Kidney (tissue), 14 donors: ENCODE data around the gene PTPRM. TPM values are rescaled to one million over a fixed set of nuclear protein-coding genes. Genes with fewer than 3 reads are reported as not detected.

Experiments
- DNase-seq, 5 donors: peaks; one replicate each; pipeline ENCODE4 v3.0.0-alpha.2; 2013 to 2020
- FAIRE-seq: peaks from 2 replicates; lab custom pipeline; 2012; peaks lifted over from hg19 to GRCh38; lab: Jason Lieb, UNC
- H3K27ac ChIP-seq, 2 donors: one replicate each; pipeline ENCODE4 v1.7.0; 2013; ENCODE audit warnings: low read depth in 2 of 2, low read length in 2 of 2, inconsistent platforms in 1 of 2
- H3K27me3 ChIP-seq: one replicate; pipeline ENCODE4 v1.7.1; 2013; ENCODE audit warnings: low read length, inconsistent platforms; ENCODE audit not compliant: control insufficient read depth, insufficient read depth
- H3K36me3 ChIP-seq, 3 donors: one replicate each; pipeline versions ENCODE4 v1.7.0 to v1.7.1; 2013; ENCODE audit warnings: low read length in 3 of 3, control low read depth in 1 of 3, inconsistent platforms in 1 of 3; ENCODE audit not compliant: insufficient read depth in 3 of 3, control insufficient read depth in 2 of 3
- H3K4me1 ChIP-seq, 3 donors: one replicate each; pipeline versions ENCODE4 v1.7.0 to v1.7.1; 2013; ENCODE audit warnings: low read length in 3 of 3, inconsistent platforms in 1 of 3, low read depth in 1 of 3; ENCODE audit not compliant: control insufficient read depth in 2 of 3, insufficient read depth in 2 of 3
- H3K4me3 ChIP-seq, 3 donors: one replicate each; pipeline versions ENCODE4 v1.7.0 to v1.8.1; 2013; ENCODE audit warnings: low read length in 3 of 3, control low read depth in 1 of 3, inconsistent platforms in 1 of 3
- H3K9ac ChIP-seq, 3 donors: one replicate each; pipeline versions ENCODE4 v1.7.0 to v1.7.1; 2013; ENCODE audit warnings: low read length in 3 of 3, control low read depth in 1 of 3, inconsistent platforms in 1 of 3
- H3K9me3 ChIP-seq, 3 donors: one replicate each; pipeline versions ENCODE4 v1.7.0 to v1.7.1; 2013; ENCODE audit warnings: low read length in 3 of 3, control low read depth in 1 of 3, inconsistent platforms in 1 of 3; ENCODE audit not compliant: control insufficient read depth in 2 of 3, insufficient read depth in 1 of 3
- CTCF ChIP-seq: IDR thresholded peaks from 3 replicates; pipeline ENCODE4 v1.5.1; 2012; ENCODE audit warnings: mild to moderate bottlenecking, moderate library complexity, borderline replicate concordance; ENCODE audit not compliant: insufficient read depth; ENCODE audit errors: extremely low read depth
- intact Hi-C: fragments of 100-400 bp; cut with DNase I; formaldehyde crosslinking; loops from one replicate; pipeline ENCODE4 v1.11.1; 2022
- polyA plus RNA-seq: library from polyadenylated mRNA; stranded (reverse); fragments of 350-450 nt; fragmentation: Illumina TruSeq; extraction: RNeasy Lipid Tissue Mini Kit (QIAGEN cat#74804); gene quantifications from one replicate; pipeline ENCODE4 v1.2.3, GENCODE V29; 2014; ENCODE audit warnings: low read depth, low replicate concordance; ENCODE audit not compliant: insufficient read depth
- total RNA-seq: library from RNA; stranded (reverse); fragmentation: NEBNext Ultra II Directional; extraction: Animal tissue kit (Norgen Biotek cat#: 25700); gene quantifications from one replicate; pipeline ENCODE4 v1.2.1, GENCODE V29; 2021
- donor health status: control.
- donor health status: control.
- donor health status: control.
- donor health status: control.
- donor health status: control.
- donor health status: DM: yes; HTN: yes; CAD: no.
- donor health status: Normal renal cell carcinoma (clear cell type).

Gene PTPRM
- total and polyA plus RNA-seq, 2 donors from 2014 or later = 52.4 to 98.9 TPM

- Histone ChIP-seq H3K9ac (no peak overlapping the region), H3K4me1 (peaks cover 0 to 8% (median 6%) of the 10 kb centered on the region in 3 donors), H3K36me3 (no peaks in the 10 kb centered on the region), H3K27ac (no peak overlapping the region), H3K9me3 (no peaks in the 10 kb centered on the region), H3K27me3 (no peaks in the 10 kb centered on the region), H3K4me3 (no peak overlapping the region)
- FAIRE-seq (no peak), DNase-seq (no peak)
- no peak for TF ChIP-seq CTCF
- intact Hi-C loops = no loop called here
These were observed 439.9 kb downstream of the PTPRM start for GRCh38 chr18:8006979-8007378.

DNA sequence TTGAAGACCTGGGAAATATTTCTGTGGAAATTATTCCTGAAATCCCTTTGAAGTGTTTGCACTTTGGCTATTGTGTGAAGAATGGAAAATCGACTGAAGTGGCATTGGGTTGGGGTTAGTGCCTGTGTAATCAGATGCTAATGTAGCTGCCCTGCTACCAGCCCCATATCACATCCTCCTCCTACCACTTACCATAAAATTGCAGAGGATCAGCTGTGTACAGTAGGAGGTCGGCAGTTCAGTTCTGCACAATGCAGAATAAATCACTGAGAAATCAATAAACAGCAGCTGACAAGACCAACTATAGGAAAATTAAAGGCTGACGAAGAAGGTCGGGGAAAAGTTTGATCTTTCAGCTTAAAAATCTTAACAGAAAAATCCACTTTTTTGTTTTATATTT is 440.9 kb downstream of the PTPRM start:
- DNase-seq = no peak
- no peak for TF ChIP-seq CTCF
- H3K9ac ChIP-seq = no peak overlapping the region
- FAIRE-seq = no peak
- no peak overlapping the region for H3K4me3 ChIP-seq
- H3K9me3 ChIP-seq = no peaks in the 10 kb centered on the region
- H3K27ac ChIP-seq = no peak overlapping the region
- H3K27me3 ChIP-seq = no peaks in the 10 kb centered on the region
- no peaks in the 10 kb centered on the region for H3K36me3 ChIP-seq
- intact Hi-C loops = no loop called here
- H3K4me1 ChIP-seq = peaks cover 0 to 8% (median 6%) of the 10 kb centered on the region in 3 donors

- no peak overlapping the region for H3K27ac ChIP-seq
- intact Hi-C loops = no loop called here
These were observed 444.2 kb downstream of the PTPRM start for GRCh38 chr18:8011361-8011760.

More at GRCh38 chr18:8011361-8011760, 444.2 kb downstream of the PTPRM start:
- no peak overlapping the region for H3K4me3 ChIP-seq
- H3K4me1 ChIP-seq = no peaks in the 10 kb centered on the region
- H3K9ac ChIP-seq = no peak overlapping the region
- H3K27me3 ChIP-seq = no peaks in the 10 kb centered on the region
- H3K36me3 ChIP-seq = no peaks in the 10 kb centered on the region
- no peaks in the 10 kb centered on the region for H3K9me3 ChIP-seq
- no peak for FAIRE-seq
- no peak for DNase-seq
- no peak for TF ChIP-seq CTCF
